8988T (cell line): ENCODE data around the gene AGER.
"Not testable (repeated sequence)": the region's sequence is repeated elsewhere in the genome, so short reads cannot be mapped to it uniquely, and the experiment has no call there.

ENCODE experiments used
- DNase-seq: peaks from one replicate; pipeline ENCODE4 v3.0.0; 2011

Gene AGER

GRCh38 chr6:32184084-32184640, at the start of gene AGER:
Gene AGER (minus strand): TSS chr6:32184253. CDS start chr6:32184222, 31 bp downstream.
- no peak for DNase-seq

- DNase-seq = no peak
These were observed 42.4 kb upstream of the AGER start for GRCh38 chr6:32226434-32226833.

- DNase-seq = no peak
These were observed 40.6 kb upstream of the AGER start for GRCh38 chr6:32224696-32225095.

- DNase-seq = no peak
These were observed 39.5 kb upstream of the AGER start, which contains the start of gene NOTCH4 for GRCh38 chr6:32223258-32224235. Gene NOTCH4 (minus strand): TSS chr6:32224067. CDS start chr6:32223928, 139 bp downstream.

- no peak for DNase-seq
These were observed 38.5 kb upstream of the AGER start for GRCh38 chr6:32222333-32223230.

- no peak for DNase-seq
These were observed 36.0 kb upstream of the AGER start for GRCh38 chr6:32220021-32220420.

- no peak for DNase-seq
These were observed 34.1 kb upstream of the AGER start for GRCh38 chr6:32218167-32218566.

GRCh38 chr6:32216998-32217397, 32.9 kb upstream of the AGER start:
- DNase-seq = no peak

GRCh38 chr6:32216285-32216684, 32.2 kb upstream of the AGER start:
- DNase-seq = no peak

GRCh38 chr6:32215617-32216016, 31.6 kb upstream of the AGER start:
- DNase-seq = no peak

- DNase-seq = no peak
These were observed 30.1 kb upstream of the AGER start for GRCh38 chr6:32214126-32214525.

- DNase-seq = no peak
These were observed 29.6 kb upstream of the AGER start for GRCh38 chr6:32213649-32214048.

- DNase-seq = no peak
These were observed 28.2 kb upstream of the AGER start for GRCh38 chr6:32212076-32212760.

- DNase-seq = not testable (repeated sequence)
These were observed 27.4 kb upstream of the AGER start for GRCh38 chr6:32211432-32211831.

- no peak for DNase-seq
These were observed 26.1 kb upstream of the AGER start for GRCh38 chr6:32210191-32210601.

GRCh38 chr6:32208996-32209395, 24.9 kb upstream of the AGER start:
- no peak for DNase-seq

GRCh38 chr6:32204268-32204715, 20.2 kb upstream of the AGER start:
- DNase-seq = no peak

GRCh38 chr6:32203426-32204267, 19.6 kb upstream of the AGER start:
- no peak for DNase-seq

GRCh38 chr6:32202186-32202585, 18.1 kb upstream of the AGER start:
- no peak for DNase-seq

GRCh38 chr6:32200711-32201475, 16.8 kb upstream of the AGER start:
- no peak for DNase-seq

GRCh38 chr6:32198866-32199265, 14.8 kb upstream of the AGER start:
- DNase-seq = no peak
